WI38 (cell line): Measurements from ENCODE around the gene FAM219B.

Experiments used
- H3K4me3 ChIP-seq: 2 replicates; pipeline ENCODE4 v1.5.1; 2011; ENCODE audit warnings: low read depth, mild to moderate bottlenecking, control low read depth, low read length
- CTCF ChIP-seq: IDR thresholded peaks from 2 replicates; pipeline ENCODE4 v1.5.1; 2012; ENCODE audit warnings: low read depth, mild to moderate bottlenecking, control low read depth, low read length

Gene FAM219B

DNA sequence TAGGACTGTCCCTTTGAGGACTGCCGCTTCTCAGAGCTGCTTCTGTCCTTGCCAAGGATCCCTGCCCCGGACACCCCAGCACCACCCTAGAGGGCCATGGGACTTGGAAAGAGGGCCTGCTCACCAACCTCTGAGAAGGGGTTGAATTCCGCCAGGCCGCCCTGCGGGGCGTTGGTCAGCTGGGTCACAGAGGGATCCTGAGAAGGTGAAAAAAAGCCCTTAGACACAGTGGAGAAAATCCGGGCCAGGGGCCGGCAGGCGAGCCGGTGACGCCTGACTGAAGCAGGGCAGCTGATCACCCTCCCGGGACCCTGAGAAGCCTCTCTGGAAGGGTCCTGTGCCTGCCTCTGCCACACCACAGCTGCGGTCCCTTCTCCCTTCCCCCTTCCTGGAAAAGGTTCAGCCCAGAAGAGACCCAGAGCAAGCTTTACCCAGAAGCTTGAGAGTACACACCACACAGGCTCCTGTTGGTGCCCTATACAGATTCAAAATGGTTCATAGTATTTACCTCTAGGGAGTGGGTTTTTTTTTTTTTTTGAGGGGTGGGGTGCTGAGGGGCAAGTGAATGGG, 52.1 kb downstream of the FAM219B start:
- TF ChIP-seq CTCF = no peak

DNA sequence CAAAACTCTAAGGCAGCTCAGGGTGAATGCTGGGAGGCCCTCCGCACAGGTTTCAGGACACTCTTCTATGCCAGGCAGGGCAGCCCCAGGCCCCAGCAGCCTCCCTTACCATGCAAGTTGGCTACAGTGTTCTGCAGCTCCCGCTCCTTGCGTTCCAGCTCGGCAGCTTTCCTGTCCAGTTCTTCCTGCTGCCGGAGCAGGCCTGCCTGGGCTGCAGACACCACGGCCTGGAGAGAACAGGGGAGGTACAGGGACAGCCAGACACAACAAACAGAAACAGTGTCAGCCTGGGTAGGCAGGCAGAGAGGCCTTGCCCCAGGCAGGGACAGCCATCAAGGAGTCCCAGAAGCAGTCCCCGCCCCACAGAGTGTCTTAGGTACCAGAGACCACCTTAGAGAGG, 54.7 kb downstream of the FAM219B start:
- no peak overlapping the region for H3K4me3 ChIP-seq
- TF ChIP-seq CTCF = no peak

More for the DNA sequence above, 52.1 kb downstream of the FAM219B start:
- H3K4me3 ChIP-seq = no peak overlapping the region

DNA sequence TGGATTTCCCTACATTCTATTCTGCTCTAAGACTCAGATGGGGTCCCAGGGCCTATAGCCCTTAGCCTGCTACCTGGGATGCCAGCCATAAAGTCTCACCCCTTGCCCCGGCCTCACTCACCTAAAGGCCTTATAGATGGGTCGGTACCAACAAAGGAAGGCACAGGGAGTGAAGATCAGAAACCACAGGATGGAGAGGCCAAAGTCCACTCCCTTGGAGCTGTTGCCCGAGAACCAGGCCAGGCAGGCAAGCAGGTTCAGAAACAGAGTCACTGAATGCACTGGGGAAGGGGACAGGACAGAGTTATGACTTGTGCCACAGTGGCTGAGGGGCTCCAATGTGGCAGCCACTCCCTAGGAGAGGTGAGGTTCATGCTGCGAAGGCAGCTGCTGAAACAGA, 56.3 kb downstream of the FAM219B start:
- no peak for TF ChIP-seq CTCF
- H3K4me3 ChIP-seq = no peak overlapping the region
